GM12873 (cell line): Measurements from ENCODE around the gene SCGB2A2.

Source experiments
- TF ChIP-seq, protein P1 (sequence below): IDR thresholded peaks from 2 replicates; pipeline ENCODE4 v1.5.1; 2012; ENCODE audit warnings: low read depth, mild to moderate bottlenecking, moderate library complexity, low read length, control low read depth; ENCODE audit not compliant: insufficient read depth; ENCODE audit errors: missing control alignments

The SCGB2A2 gene

DNA sequence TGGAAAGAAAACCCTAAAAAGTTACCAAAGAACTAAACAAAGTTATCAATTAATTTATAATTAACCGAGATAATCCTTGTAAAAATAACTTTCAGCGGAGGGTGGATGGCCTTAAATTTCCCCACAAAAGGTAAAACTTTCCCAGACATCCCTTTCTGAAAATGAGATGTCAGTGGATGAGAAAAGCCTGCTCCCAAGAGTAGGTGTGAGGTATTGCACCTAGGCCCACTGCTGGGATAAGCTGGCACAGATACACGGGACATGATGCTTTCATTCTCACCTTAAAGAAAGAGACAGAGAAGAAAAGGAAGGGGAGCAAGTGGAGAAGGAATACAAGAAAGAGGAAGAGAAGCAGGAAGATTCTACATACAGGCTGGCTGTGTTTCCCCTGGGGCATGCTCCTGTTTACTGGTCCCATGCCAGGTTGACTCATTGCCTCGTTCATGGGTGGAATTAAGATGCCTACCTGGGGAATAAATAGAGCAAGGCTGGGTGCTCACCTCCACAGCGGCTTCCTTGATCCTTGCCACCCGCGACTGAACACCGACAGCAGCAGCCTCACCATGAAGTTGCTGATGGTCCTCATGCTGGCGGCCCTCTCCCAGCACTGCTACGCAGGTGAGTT, at the start of gene SCGB2A2:
TSS of gene SCGB2A2 (plus strand) at position 505 of the 625 bp plus-strand sequence. CDS start at position 564, 59 bp downstream.
- TF ChIP-seq, protein P1, sequence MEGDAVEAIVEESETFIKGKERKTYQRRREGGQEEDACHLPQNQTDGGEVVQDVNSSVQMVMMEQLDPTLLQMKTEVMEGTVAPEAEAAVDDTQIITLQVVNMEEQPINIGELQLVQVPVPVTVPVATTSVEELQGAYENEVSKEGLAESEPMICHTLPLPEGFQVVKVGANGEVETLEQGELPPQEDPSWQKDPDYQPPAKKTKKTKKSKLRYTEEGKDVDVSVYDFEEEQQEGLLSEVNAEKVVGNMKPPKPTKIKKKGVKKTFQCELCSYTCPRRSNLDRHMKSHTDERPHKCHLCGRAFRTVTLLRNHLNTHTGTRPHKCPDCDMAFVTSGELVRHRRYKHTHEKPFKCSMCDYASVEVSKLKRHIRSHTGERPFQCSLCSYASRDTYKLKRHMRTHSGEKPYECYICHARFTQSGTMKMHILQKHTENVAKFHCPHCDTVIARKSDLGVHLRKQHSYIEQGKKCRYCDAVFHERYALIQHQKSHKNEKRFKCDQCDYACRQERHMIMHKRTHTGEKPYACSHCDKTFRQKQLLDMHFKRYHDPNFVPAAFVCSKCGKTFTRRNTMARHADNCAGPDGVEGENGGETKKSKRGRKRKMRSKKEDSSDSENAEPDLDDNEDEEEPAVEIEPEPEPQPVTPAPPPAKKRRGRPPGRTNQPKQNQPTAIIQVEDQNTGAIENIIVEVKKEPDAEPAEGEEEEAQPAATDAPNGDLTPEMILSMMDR = peak; percentile 46

- TF ChIP-seq, protein P1 = no peak
Observed at GRCh38 chr11:62221498-62221897, 48.5 kb upstream of the SCGB2A2 start.

- TF ChIP-seq, protein P1 = no peak
Observed at GRCh38 chr11:62223095-62223494, 46.9 kb upstream of the SCGB2A2 start.

GRCh38 chr11:62233730-62234129, 36.2 kb upstream of the SCGB2A2 start:
- TF ChIP-seq, protein P1 = no peak

DNA sequence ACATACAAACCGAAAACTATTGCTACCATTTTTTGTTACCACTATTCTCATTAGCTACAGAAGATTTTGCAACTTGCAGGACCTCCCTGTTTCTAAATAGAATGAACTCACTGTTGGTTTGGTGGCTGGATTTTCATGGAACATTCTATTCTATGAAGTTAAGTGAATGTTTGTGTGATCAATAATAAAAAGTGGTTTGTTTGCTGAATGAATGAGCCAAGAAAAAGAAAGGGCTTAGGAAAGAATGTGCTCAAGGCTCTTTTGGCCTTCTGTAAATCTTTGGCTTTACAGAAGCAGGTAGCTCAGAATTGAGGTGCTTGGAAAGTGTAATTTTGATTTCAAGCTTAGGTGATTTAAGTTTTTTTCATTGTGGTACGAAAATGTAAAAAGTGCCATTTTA, 33.8 kb upstream of the SCGB2A2 start:
- TF ChIP-seq, protein P1 = no peak

GRCh38 chr11:62237499-62237898, 32.5 kb upstream of the SCGB2A2 start:
- TF ChIP-seq, protein P1 = no peak

- TF ChIP-seq, protein P1 = no peak
Observed at GRCh38 chr11:62238151-62238550, 31.8 kb upstream of the SCGB2A2 start.
